ENCODE data around the gene PLK3. TPM values are rescaled to one million over a fixed set of nuclear protein-coding genes. Genes with fewer than 3 reads are reported as not detected.
A peak's percentile ranks its signal among the peaks of the same experiment; 100 is the strongest.

The PLK3 gene
- total RNA-seq (2022) (3.2 and 5.2 TPM in 2 replicates), Bru-seq, nascent RNA (percentile 53 among the genes with signal in this experiment), BruChase-seq, experiment 1, labeled RNA remaining after a 2-hour chase (percentile 55 among the genes with signal in this experiment), BruChase-seq, experiment 2, labeled RNA remaining after a 6-hour chase (percentile 61 among the genes with signal in this experiment)
- long read RNA-seq, partial matches to known transcripts = 1 of 5 reads
- long read RNA-seq, other reads (novel, unspliced or antisense) = 2 of 5 reads

- H3K27ac Mint-ChIP-seq (ENCODE audit: unreplicated experiment) = peak within 1 kb of the TSS; percentile 99
- no peaks in the 10 kb centered on the region for H3K36me3 ChIP-seq (ENCODE audit: control insufficient read depth, insufficient read depth, low read length)
- H3K36me3 Mint-ChIP-seq (ENCODE audit: insufficient read depth, unreplicated experiment) = peaks cover 11% of the 10 kb centered on the region
- DNase-seq = peak; percentile 97
- ChIA-PET POLR2A (interaction anchor here (0.6 to 2.7 kb wide), 15 partner anchors 9 to 1541 kb away, joined by 3 to 43 read pairs (median 4); partner anchors contain the start of genes BTBD19, NSUN4 and RPS8), CTCF (interaction anchor here (0.6 to 1.3 kb wide), 11 partner anchors 9 to 126 kb away, joined by 3 to 13 read pairs (median 4); partner anchors contain the start of genes ARMH1, BTBD19, RNU5D-1 and RPS8)
- no peaks in the 10 kb centered on the region for H3K9me3 Mint-ChIP-seq (ENCODE audit: unreplicated experiment)
- peak within 1 kb of the TSS; percentile 97 for H3K4me3 Mint-ChIP-seq (ENCODE audit: unreplicated experiment)
- H3K4me3 ChIP-seq (ENCODE audit: low read depth, low read length) = peak within 1 kb of the TSS; percentile 77
- intact Hi-C loops (cut with micrococcal nuclease; ENCODE audit: unreplicated experiment) = loop anchor here (2.0 kb wide), 1 partner anchor 15 kb away; no protein-coding TSS in a partner anchor
- peaks cover 8% of the 10 kb centered on the region for H3K4me1 Mint-ChIP-seq (ENCODE audit: low read depth, unreplicated experiment)
- peak; percentile 72 to 89 for TF ChIP-seq CTCF (IDR thresholded peaks at IDR 0.05; ENCODE audit: insufficient read depth in 1 of 2, low read depth in 1 of 2, low read length in 1 of 2, severe bottlenecking in 1 of 2, unreplicated experiment in 1 of 2)
- H3K4me1 ChIP-seq = no peaks in the 10 kb centered on the region
- H3K27me3 Mint-ChIP-seq (ENCODE audit: insufficient read depth, unreplicated experiment) = no peaks in the 10 kb centered on the region
- H3K27me3 ChIP-seq (replicated peaks; ENCODE audit: control insufficient read depth, insufficient read depth, low read length) = no peaks in the 10 kb centered on the region
- no peaks in the 10 kb centered on the region for H3K9me3 ChIP-seq
- BruUV-seq (replicated peaks) = TSS peak; percentile 70
Observed at GRCh38 chr1:44799770-44800584, at the start of gene PLK3. Gene PLK3 (plus strand): TSS chr1:44800377. CDS start chr1:44800464, 87 bp downstream.

- TF ChIP-seq CTCF (IDR thresholded peaks at IDR 0.05; ENCODE audit: insufficient read depth in 1 of 2, low read depth in 1 of 2, low read length in 1 of 2, severe bottlenecking in 1 of 2, unreplicated experiment in 1 of 2) = no peak
- H3K9me3 ChIP-seq = no peaks in the 10 kb centered on the region
- CTCF ChIA-PET = no interaction called here
- H3K27ac Mint-ChIP-seq (ENCODE audit: unreplicated experiment) = no peak overlapping the region
- POLR2A ChIA-PET = no interaction called here
- H3K4me1 ChIP-seq = no peaks in the 10 kb centered on the region
- H3K36me3 Mint-ChIP-seq (ENCODE audit: insufficient read depth, unreplicated experiment) = peaks cover 68% of the 10 kb centered on the region
- H3K36me3 ChIP-seq (ENCODE audit: control insufficient read depth, insufficient read depth, low read length) = peaks cover 4% of the 10 kb centered on the region
- H3K4me3 Mint-ChIP-seq (ENCODE audit: unreplicated experiment) = no peak overlapping the region
- DNase-seq = no peak
- H3K4me3 ChIP-seq (ENCODE audit: low read depth, low read length) = no peak overlapping the region
- no peaks in the 10 kb centered on the region for H3K4me1 Mint-ChIP-seq (ENCODE audit: low read depth, unreplicated experiment)
- no peaks in the 10 kb centered on the region for H3K9me3 Mint-ChIP-seq (ENCODE audit: unreplicated experiment)
- no peaks in the 10 kb centered on the region for H3K27me3 Mint-ChIP-seq (ENCODE audit: insufficient read depth, unreplicated experiment)
- intact Hi-C loops (cut with micrococcal nuclease; ENCODE audit: unreplicated experiment) = no loop called here
- BruUV-seq (replicated peaks) = no TSS peak
- H3K27me3 ChIP-seq (replicated peaks; ENCODE audit: control insufficient read depth, insufficient read depth, low read length) = no peaks in the 10 kb centered on the region
Observed at GRCh38 chr1:44757420-44757819, 42.8 kb upstream of the PLK3 start.

GRCh38 chr1:44759077-44759476 lies 41.1 kb upstream of the PLK3 start:
- POLR2A ChIA-PET = no interaction called here
- H3K27me3 Mint-ChIP-seq (ENCODE audit: insufficient read depth, unreplicated experiment) = no peaks in the 10 kb centered on the region
- peaks cover 4% of the 10 kb centered on the region for H3K36me3 ChIP-seq (ENCODE audit: control insufficient read depth, insufficient read depth, low read length)

More at GRCh38 chr1:44759077-44759476, 41.1 kb upstream of the PLK3 start:
- no peaks in the 10 kb centered on the region for H3K4me1 ChIP-seq
- CTCF ChIA-PET = no interaction called here
- no peaks in the 10 kb centered on the region for H3K27me3 ChIP-seq (replicated peaks; ENCODE audit: control insufficient read depth, insufficient read depth, low read length)
- peaks cover 67% of the 10 kb centered on the region for H3K36me3 Mint-ChIP-seq (ENCODE audit: insufficient read depth, unreplicated experiment)
- no TSS peak for BruUV-seq (replicated peaks)
- H3K9me3 Mint-ChIP-seq (ENCODE audit: unreplicated experiment) = no peaks in the 10 kb centered on the region
- no peak for DNase-seq
- intact Hi-C loops (cut with micrococcal nuclease; ENCODE audit: unreplicated experiment) = no loop called here
- H3K9me3 ChIP-seq = no peaks in the 10 kb centered on the region
- H3K4me1 Mint-ChIP-seq (ENCODE audit: low read depth, unreplicated experiment) = no peaks in the 10 kb centered on the region
- H3K4me3 ChIP-seq (ENCODE audit: low read depth, low read length) = no peak overlapping the region
- no peak for TF ChIP-seq CTCF (IDR thresholded peaks at IDR 0.05; ENCODE audit: insufficient read depth in 1 of 2, low read depth in 1 of 2, low read length in 1 of 2, severe bottlenecking in 1 of 2, unreplicated experiment in 1 of 2)
- no peak overlapping the region for H3K4me3 Mint-ChIP-seq (ENCODE audit: unreplicated experiment)
- H3K27ac Mint-ChIP-seq (ENCODE audit: unreplicated experiment) = no peak overlapping the region

Measured in Caco-2 (cell line).